K562 (cell line): Measurements from ENCODE around the gene RNF207. TPM values are rescaled to one million over a fixed set of nuclear protein-coding genes. Genes with fewer than 3 reads are reported as not detected.

Experiments used
- ATAC-seq: fragments of 200-7000 bp; cut with Tn5 transposase; 3 replicates; pipeline ENCODE4 v1.9.1; 2020; ENCODE audit warnings: moderate library complexity
- BruUV-seq: library from RNA; stranded (reverse); fragments of 400-500 nt; replicated peaks from 2 replicates; lab custom pipeline; 2021; lab: Mats Ljungman, UMichigan
- CTCF ChIA-PET: fragments of 300-600 bp; formaldehyde crosslinking; extraction: SDS; loops from one replicate; lab custom pipeline; 2021; ENCODE audit warnings: low intra/inter-chr PET ratio; lab: Yijun Ruan, JAX
- POLR2A ChIA-PET: fragments of 300-600, 350-650 bp; sonication (Branson Sonifier 250); formaldehyde crosslinking; extraction: SDS; loops from one replicate; lab custom pipeline; 2021; ENCODE audit warnings: antibody characterized with exemption, inconsistent platforms; lab: Yijun Ruan, JAX
- DNase-seq, 4 experiments: peaks; one replicate each; pipeline versions ENCODE4 v3.0.0 to v3.0.0-alpha.2; 2011 to 2018; ENCODE audit warnings: low spot score in 3 of 4, mixed read lengths in 3 of 4; ENCODE audit errors: extremely low read depth in 1 of 4
- FAIRE-seq: peaks from 2 replicates; lab custom pipeline; 2011; peaks lifted over from hg19 to GRCh38; lab: Jason Lieb, UNC
- H2AFZ ChIP-seq: 2 replicates; pipeline ENCODE4 v1.6.0; 2011; ENCODE audit warnings: low read depth, low read length, control low read depth, inconsistent platforms
- H3K27ac ChIP-seq: fragments of 200-600 bp; 3 replicates; pipeline ENCODE4 v1.8.0; 2011; ENCODE audit warnings: low read depth, mild to moderate bottlenecking, control low read depth, inconsistent platforms, low read length, moderate library complexity, mixed read lengths; ENCODE audit errors: extremely low read depth
- H3K27me3 ChIP-seq, 2 experiments: fragments of 300-600 bp in 1 of 2; 2 replicates in 1 of 2; 3 replicates in 1 of 2; pipeline versions ENCODE4 v1.6.0 to v1.8.0; 2011; ENCODE audit warnings: inconsistent platforms in 2 of 2, low read length in 2 of 2, mild to moderate bottlenecking in 1 of 2, mixed read lengths in 1 of 2, moderate library complexity in 1 of 2; ENCODE audit not compliant: control insufficient read depth in 2 of 2, insufficient read depth in 2 of 2
- H3K36me3 ChIP-seq: fragments of 300-600 bp; 3 replicates; pipeline ENCODE4 v1.8.0; 2011; ENCODE audit warnings: mild to moderate bottlenecking, low read length, inconsistent platforms; ENCODE audit not compliant: control insufficient read depth, insufficient read depth
- H3K4me1 ChIP-seq, 2 experiments: fragments of 200-600 bp in 1 of 2; replicated peaks in 1 of 2; 2 replicates in 1 of 2; 3 replicates in 1 of 2; pipeline versions ENCODE4 v1.5.1 to v1.8.0; 2011; ENCODE audit warnings: inconsistent platforms in 2 of 2, low read length in 2 of 2, mild to moderate bottlenecking in 1 of 2, mixed read lengths in 1 of 2, moderate library complexity in 1 of 2; ENCODE audit not compliant: control insufficient read depth in 2 of 2, insufficient read depth in 2 of 2
- H3K4me2 ChIP-seq: 2 replicates; pipeline ENCODE4 v1.6.1; 2011; ENCODE audit warnings: low read length, control low read depth, inconsistent platforms, mixed read lengths; ENCODE audit not compliant: insufficient read depth
- H3K4me3 ChIP-seq: fragments of 200-600 bp; sonication (generic), shearing (Covaris generic); 2 replicates; pipeline ENCODE4 v1.5.1; 2016; ENCODE audit warnings: control low read depth, inconsistent platforms
- H3K79me2 ChIP-seq: fragments of 200-600 bp; 3 replicates; pipeline ENCODE4 v1.8.0; 2011; ENCODE audit warnings: low read length, inconsistent platforms; ENCODE audit not compliant: control insufficient read depth, insufficient read depth
- H3K9ac ChIP-seq, 2 experiments: 2 replicates each; pipeline versions ENCODE4 v1.6.0 to v1.6.1; 2011; ENCODE audit warnings: low read depth in 2 of 2, low read length in 2 of 2, control low read depth in 1 of 2, inconsistent platforms in 1 of 2, mild to moderate bottlenecking in 1 of 2, mixed read lengths in 1 of 2; ENCODE audit not compliant: insufficient read depth in 1 of 2
- H3K9me1 ChIP-seq: one replicate; pipeline ENCODE4 v1.6.0; 2011; ENCODE audit warnings: inconsistent platforms, mild to moderate bottlenecking, low read length, moderate library complexity; ENCODE audit not compliant: control insufficient read depth, insufficient read depth
- H3K9me3 ChIP-seq: replicated peaks from 2 replicates; pipeline ENCODE4 v1.5.1; 2011; ENCODE audit warnings: low read depth, low read length, inconsistent platforms; ENCODE audit not compliant: control insufficient read depth, insufficient read depth
- H4K20me1 ChIP-seq: replicated peaks from 2 replicates; pipeline ENCODE4 v1.6.1; 2011; ENCODE audit warnings: low read length, inconsistent platforms, mixed read lengths; ENCODE audit not compliant: control insufficient read depth, insufficient read depth
- RBM25 ChIP-seq: fragments of 200-400 bp; formaldehyde crosslinking; IDR thresholded peaks from 2 replicates; pipeline ENCODE4 v1.6.1; 2018; ENCODE audit warnings: low read length, low read depth, moderate library complexity; ENCODE audit not compliant: severe bottlenecking
- SPI1 ChIP-seq: IDR thresholded peaks from 2 replicates; pipeline ENCODE4 v1.6.1; 2011; ENCODE audit warnings: low read depth, low read length, control low read depth, borderline replicate concordance
- ZNF121 ChIP-seq: sonication (generic); formaldehyde crosslinking; conservative IDR thresholded peaks from 2 replicates; pipeline ENCODE4 v1.8.0; 2022; ENCODE audit warnings: missing genetic modification reagents
- WGBS: fragments of 100-300 bp; shearing (Covaris generic); methylation state at CpG from one replicate; pipeline ENCODE4 v1.1.6; 2016; ENCODE audit warnings: low coverage, mixed read lengths; ENCODE audit not compliant: insufficient coverage; ENCODE audit errors: missing lambda C conversion rate; 5-methylcytosine and 5-hydroxymethylcytosine counted together
- in situ Hi-C: fragments of 300-500 bp; cut with MboI; formaldehyde crosslinking; loops from 4 replicates; pipeline ENCODE4 v1.15.0; 2018; ENCODE audit warnings: inconsistent platforms, mixed read lengths
- intact Hi-C: fragments of 100-400 bp; cut with micrococcal nuclease; formaldehyde crosslinking; loops from 2 replicates; pipeline ENCODE4 v1.14.2; 2022
- polyA plus RNA-seq, 8 experiments: library from polyadenylated mRNA; depleted of rRNA in 4 of 8; stranded (reverse) in 5 of 8; unstranded in 3 of 8; fragments of >200 nt; fragmentation: Nextera tagmentation in 2 of 8; fragmentation: Illumina TruSeq in 1 of 8; extraction: Ambion mirVana in 2 of 8; extraction: Trizol in 1 of 8; gene quantifications; 2 replicates each; pipeline versions ENCODE4 v1.2.1 to v1.2.3, GENCODE V29; 2011 to 2014; ENCODE audit warnings: inconsistent platforms in 1 of 8, missing spikeins in 1 of 8
- total RNA-seq, 7 experiments: library from RNA; depleted of rRNA in 6 of 7; stranded (reverse); fragments of >200 nt in 6 of 7; fragmentation: Illumina TruSeq in 2 of 7; extraction: Trizol in 2 of 7; gene quantifications; 2 replicates each; pipeline versions ENCODE4 v1.2.1 to v1.2.3, GENCODE V29; 2011 to 2021; ENCODE audit warnings: low replicate concordance in 1 of 7
- TF ChIP-seq, protein P1 (sequence below): sonication (generic); formaldehyde crosslinking; IDR thresholded peaks from 2 replicates; pipeline ENCODE4 v1.8.1; 2023; ENCODE audit warnings: mild to moderate bottlenecking, missing genetic modification reagents

The RNF207 gene
- total and polyA plus RNA-seq, 9 of the 15 experiments (the other 6 are each of a cell fraction or from before 2014, with no cell fraction given) = 2.7 to 30.6 (median 12.9) TPM

DNA sequence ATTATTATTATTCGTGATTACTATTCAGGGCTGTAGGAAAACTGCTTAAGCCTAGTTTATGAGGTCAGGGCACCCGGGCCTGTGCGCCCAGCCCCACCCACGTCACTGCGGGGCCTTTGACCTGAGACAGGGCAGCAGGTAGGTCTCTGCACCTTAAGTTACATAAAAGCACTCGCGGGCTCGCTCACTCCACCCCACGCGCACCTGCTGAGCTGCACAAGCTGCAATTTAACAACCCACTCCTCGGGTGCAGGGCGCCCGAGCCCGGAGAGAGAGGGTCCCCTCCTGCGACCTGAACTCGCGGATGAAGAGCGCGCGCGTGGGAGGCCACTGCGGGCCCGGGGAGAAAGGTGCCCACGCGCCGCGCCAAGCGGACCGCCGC is 29.4 kb downstream of the RNF207 start (continued):
- TF ChIP-seq, protein P1, sequence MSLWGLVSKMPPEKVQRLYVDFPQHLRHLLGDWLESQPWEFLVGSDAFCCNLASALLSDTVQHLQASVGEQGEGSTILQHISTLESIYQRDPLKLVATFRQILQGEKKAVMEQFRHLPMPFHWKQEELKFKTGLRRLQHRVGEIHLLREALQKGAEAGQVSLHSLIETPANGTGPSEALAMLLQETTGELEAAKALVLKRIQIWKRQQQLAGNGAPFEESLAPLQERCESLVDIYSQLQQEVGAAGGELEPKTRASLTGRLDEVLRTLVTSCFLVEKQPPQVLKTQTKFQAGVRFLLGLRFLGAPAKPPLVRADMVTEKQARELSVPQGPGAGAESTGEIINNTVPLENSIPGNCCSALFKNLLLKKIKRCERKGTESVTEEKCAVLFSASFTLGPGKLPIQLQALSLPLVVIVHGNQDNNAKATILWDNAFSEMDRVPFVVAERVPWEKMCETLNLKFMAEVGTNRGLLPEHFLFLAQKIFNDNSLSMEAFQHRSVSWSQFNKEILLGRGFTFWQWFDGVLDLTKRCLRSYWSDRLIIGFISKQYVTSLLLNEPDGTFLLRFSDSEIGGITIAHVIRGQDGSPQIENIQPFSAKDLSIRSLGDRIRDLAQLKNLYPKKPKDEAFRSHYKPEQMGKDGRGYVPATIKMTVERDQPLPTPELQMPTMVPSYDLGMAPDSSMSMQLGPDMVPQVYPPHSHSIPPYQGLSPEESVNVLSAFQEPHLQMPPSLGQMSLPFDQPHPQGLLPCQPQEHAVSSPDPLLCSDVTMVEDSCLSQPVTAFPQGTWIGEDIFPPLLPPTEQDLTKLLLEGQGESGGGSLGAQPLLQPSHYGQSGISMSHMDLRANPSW = 0 out of 2 replicates have a peak, but pooled peaks have one; percentile 63

DNA sequence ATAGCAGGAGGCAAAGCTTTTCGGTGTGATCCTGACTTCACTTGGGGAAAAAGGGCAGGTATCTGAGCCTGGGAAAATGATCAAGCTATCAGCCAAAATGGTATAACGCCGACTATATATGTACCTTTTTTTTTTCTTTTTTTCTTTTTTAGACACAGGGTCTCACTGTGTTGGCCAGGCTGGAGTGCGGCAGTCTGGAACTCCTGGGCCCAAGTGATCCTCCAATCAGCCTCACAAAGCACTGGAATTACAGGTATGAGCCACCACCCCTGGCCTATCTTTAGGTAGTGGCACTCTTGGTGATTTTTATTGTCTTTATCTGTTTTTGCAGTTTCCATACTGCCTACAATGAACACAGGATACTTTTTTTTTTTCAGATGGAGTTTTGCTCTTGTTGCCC is 31.2 kb downstream of the RNF207 start:
- DNase-seq (no peak), ATAC-seq (no peak), FAIRE-seq (no peak)
- H3K79me2 ChIP-seq = peaks cover 28% of the 10 kb centered on the region
- H3K9ac ChIP-seq = no peak overlapping the region
- no peaks in the 10 kb centered on the region for H3K9me1 ChIP-seq
- H3K36me3 ChIP-seq = peaks cover 24% of the 10 kb centered on the region
- peaks cover 10 to 36% of the 10 kb centered on the region in 2 experiments; a peak in 4 of 5 replicates for H3K4me1 ChIP-seq
- BruUV-seq = no TSS peak
- no peaks in the 10 kb centered on the region; the same call in 1 of the 2 replicates for H4K20me1 ChIP-seq
- peaks cover 17 to 25% of the 10 kb centered on the region in 2 experiments for H3K27me3 ChIP-seq
- CTCF ChIA-PET = no interaction called here
- intact Hi-C loops = no loop called here
- in situ Hi-C loops = no loop called here
- TF ChIP-seq SPI1 (no peak), ZNF121 (CRISPR knock-in tag) (peak; percentile 81), RBM25 (peak; percentile 10)
- POLR2A ChIA-PET = interaction anchor here (0.6 to 1.0 kb wide), 4 partner anchors 9 to 1318 kb away, joined by 3 to 4 read pairs (median 3); no protein-coding TSS in a partner anchor
- no peak overlapping the region for H3K4me3 ChIP-seq
- H2AFZ ChIP-seq = no peak overlapping the region
- no peaks in the 10 kb centered on the region for H3K9me3 ChIP-seq
- H3K27ac ChIP-seq = no peak overlapping the region
- 98% methylated on average over 4 of the region's 4 CpGs for WGBS
- no peak overlapping the region for H3K4me2 ChIP-seq
